HepG2 (cell line): Measurements from ENCODE around the gene ST6GALNAC2. TPM values are rescaled to one million over a fixed set of nuclear protein-coding genes. Genes with fewer than 3 reads are reported as not detected.

Experiments
- ATF7-NPFF ChIP-seq: sonication (generic); formaldehyde crosslinking; IDR thresholded peaks from 2 replicates; pipeline ENCODE4 v1.8.1; 2023; ENCODE audit warnings: mild to moderate bottlenecking, low read depth, missing genetic modification reagents, moderate library complexity
- CBFB ChIP-seq: sonication (generic); formaldehyde crosslinking; IDR thresholded peaks from 2 replicates; pipeline ENCODE4 v1.4.0; 2020; ENCODE audit warnings: missing genetic modification reagents
- CBX5 ChIP-seq: sonication (generic); formaldehyde crosslinking; IDR thresholded peaks from 2 replicates; pipeline ENCODE4 v1.4.0; 2020; ENCODE audit warnings: missing genetic modification reagents, borderline replicate concordance
- ETV5 ChIP-seq: IDR thresholded peaks from 2 replicates; pipeline ENCODE4 v1.6.1; 2018; ENCODE audit warnings: missing biosample characterization, missing genetic modification reagents, inconsistent platforms, borderline replicate concordance
- FIP1L1 ChIP-seq: fragments of 200-400 bp; formaldehyde crosslinking; IDR thresholded peaks from 2 replicates; pipeline ENCODE4 v1.6.1; 2018; ENCODE audit warnings: low read depth, mild to moderate bottlenecking, low read length, moderate library complexity, borderline replicate concordance; ENCODE audit not compliant: insufficient read depth
- HDAC2 ChIP-seq: sonication (generic); formaldehyde crosslinking; IDR thresholded peaks from 2 replicates; pipeline ENCODE4 v1.4.0; 2020; ENCODE audit warnings: missing genetic modification reagents
- HIVEP1 ChIP-seq: sonication (generic); formaldehyde crosslinking; IDR thresholded peaks from 2 replicates; pipeline ENCODE4 v1.4.0; 2020; ENCODE audit warnings: mild to moderate bottlenecking, missing genetic modification reagents
- HOXA3 ChIP-seq: sonication (generic); formaldehyde crosslinking; IDR thresholded peaks from 2 replicates; pipeline ENCODE4 v1.5.0; 2020; ENCODE audit warnings: missing genetic modification reagents
- HOXA5 ChIP-seq: sonication (generic); formaldehyde crosslinking; IDR thresholded peaks from 2 replicates; pipeline ENCODE4 v1.4.0; 2020; ENCODE audit warnings: missing genetic modification reagents
- KAT7 ChIP-seq: IDR thresholded peaks from 2 replicates; pipeline ENCODE4 v1.6.1; 2018; ENCODE audit warnings: borderline replicate concordance, missing compliant biosample characterization
- NFKB2 ChIP-seq: sonication (generic); formaldehyde crosslinking; IDR thresholded peaks from 2 replicates; pipeline ENCODE4 v1.4.0; 2020; ENCODE audit warnings: missing genetic modification reagents, borderline replicate concordance
- SKI ChIP-seq: fragments of 450-650 bp; IDR thresholded peaks from one replicate; pipeline ENCODE4 v1.6.1; 2018; ENCODE audit warnings: mild to moderate bottlenecking; ENCODE audit not compliant: partially characterized antibody
- SOX13 ChIP-seq, 3 experiments: fragments of 450-650 bp in 1 of 3; sonication (generic) in 1 of 3; formaldehyde crosslinking in 1 of 3; IDR thresholded peaks in 2 of 3; conservative IDR thresholded peaks in 1 of 3; 2 replicates each; pipeline versions ENCODE4 v1.5.0 to v1.6.1; 2016 to 2020; ENCODE audit warnings: antibody characterized with exemption in 1 of 3, mild to moderate bottlenecking in 1 of 3, missing compliant biosample characterization in 1 of 3, missing genetic modification reagents in 1 of 3, moderate library complexity in 1 of 3
- SP140L ChIP-seq: sonication (generic); formaldehyde crosslinking; IDR thresholded peaks from 2 replicates; pipeline ENCODE4 v1.4.0; 2020; ENCODE audit warnings: missing genetic modification reagents, borderline replicate concordance
- SP2 ChIP-seq: sonication (generic); formaldehyde crosslinking; IDR thresholded peaks from 2 replicates; pipeline ENCODE4 v1.5.1; 2020; ENCODE audit warnings: mild to moderate bottlenecking, missing genetic modification reagents
- ZNF773 ChIP-seq: sonication (generic); formaldehyde crosslinking; IDR thresholded peaks from 2 replicates; pipeline ENCODE4 v1.4.0; 2020; ENCODE audit warnings: missing genetic modification reagents, borderline replicate concordance
- ZNF792 ChIP-seq: IDR thresholded peaks from 2 replicates; pipeline ENCODE4 v1.6.1; 2016
- polyA plus RNA-seq, 8 experiments: library from polyadenylated mRNA; depleted of rRNA in 3 of 8; stranded (reverse) in 7 of 8; unstranded in 1 of 8; fragments of >200 nt; fragmentation: Illumina TruSeq in 4 of 8; extraction: Trizol in 4 of 8; gene quantifications; 2 replicates each; pipeline versions ENCODE4 v1.2.1 to v1.2.3, GENCODE V29; 2011 to 2016; ENCODE audit warnings: low read depth in 4 of 8, missing spikeins in 1 of 8, mixed read lengths in 1 of 8; ENCODE audit not compliant: insufficient read depth in 1 of 8
- total RNA-seq, 5 experiments: library from RNA; depleted of rRNA; stranded (reverse); fragments of >200 nt; fragmentation: Illumina TruSeq; extraction: Trizol; gene quantifications; 2 replicates each; pipeline ENCODE4 v1.2.3, GENCODE V29; 2016; ENCODE audit warnings: low read depth in 1 of 5
- TF ChIP-seq, protein P1 (sequence below): IDR thresholded peaks from 2 replicates; pipeline ENCODE4 v1.6.1; 2016; ENCODE audit warnings: missing compliant biosample characterization, missing genetic modification reagents, borderline replicate concordance
- TF ChIP-seq, protein P2 (sequence below): sonication (generic); formaldehyde crosslinking; IDR thresholded peaks from 2 replicates; pipeline ENCODE4 v1.8.1; 2023; ENCODE audit warnings: mild to moderate bottlenecking, inconsistent platforms, moderate library complexity, missing genetic modification reagents, borderline replicate concordance
- TF ChIP-seq, protein P3 (sequence below): IDR thresholded peaks from 2 replicates; pipeline ENCODE4 v1.6.1; 2016; ENCODE audit warnings: missing genetic modification reagents, missing compliant biosample characterization
- TF ChIP-seq, protein P4 (sequence below): sonication (generic); formaldehyde crosslinking; IDR thresholded peaks from 2 replicates; pipeline ENCODE4 v1.5.1; 2020; ENCODE audit warnings: missing genetic modification reagents, mild to moderate bottlenecking, borderline replicate concordance
- TF ChIP-seq, protein P5 (sequence below): sonication (generic); formaldehyde crosslinking; IDR thresholded peaks from 2 replicates; pipeline ENCODE4 v1.5.1; 2020; ENCODE audit warnings: mild to moderate bottlenecking, moderate library complexity, missing genetic modification reagents

The ST6GALNAC2 gene
- total and polyA plus RNA-seq, 2 of the 13 experiments (the other 11 are each of a cell fraction or from before 2014, with no cell fraction given): 0.12 to 0.49 TPM

DNA sequence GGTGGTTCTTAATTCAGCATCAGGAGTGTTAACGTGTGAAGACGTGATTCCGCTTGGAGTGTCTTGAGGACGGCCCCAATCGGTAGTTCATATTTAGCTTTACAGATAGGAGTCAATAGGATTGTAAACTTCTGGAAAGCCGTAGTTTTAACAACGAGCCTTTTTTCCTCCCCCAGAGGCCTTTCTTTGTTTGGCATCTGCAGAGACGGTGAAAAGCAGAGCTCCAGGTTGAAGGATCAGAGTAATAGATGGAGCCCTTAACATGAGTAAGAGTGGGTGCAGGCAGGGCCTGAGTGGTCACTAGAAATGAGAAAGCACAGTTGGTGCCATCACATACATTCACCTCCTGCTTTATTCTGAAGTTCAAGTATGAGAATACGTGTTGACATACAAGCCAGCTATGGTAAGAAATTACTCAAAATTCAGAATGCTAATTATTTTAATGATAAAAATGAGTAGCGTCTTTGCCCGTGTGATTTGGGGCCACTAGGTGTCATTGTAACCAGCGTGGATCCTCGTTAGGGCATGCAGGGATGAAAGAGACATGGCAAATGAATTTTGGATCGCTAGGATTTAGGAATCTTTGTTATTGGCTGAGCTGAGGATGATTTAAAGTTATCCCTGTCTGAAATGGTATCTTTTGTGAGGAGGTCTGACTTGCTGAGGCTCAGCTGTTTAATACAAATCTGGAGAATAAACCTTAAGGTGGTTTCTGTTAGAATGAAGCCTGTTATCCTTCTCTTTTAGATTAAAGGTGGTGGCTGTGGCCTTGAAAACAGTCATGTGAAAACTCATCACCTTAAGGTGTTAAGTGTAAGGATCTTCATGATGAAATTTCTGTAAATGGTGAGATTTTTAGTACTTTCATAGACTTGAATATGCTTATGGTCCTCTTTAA is 27.2 kb downstream of the ST6GALNAC2 start (continued):
- TF ChIP-seq, protein P1, sequence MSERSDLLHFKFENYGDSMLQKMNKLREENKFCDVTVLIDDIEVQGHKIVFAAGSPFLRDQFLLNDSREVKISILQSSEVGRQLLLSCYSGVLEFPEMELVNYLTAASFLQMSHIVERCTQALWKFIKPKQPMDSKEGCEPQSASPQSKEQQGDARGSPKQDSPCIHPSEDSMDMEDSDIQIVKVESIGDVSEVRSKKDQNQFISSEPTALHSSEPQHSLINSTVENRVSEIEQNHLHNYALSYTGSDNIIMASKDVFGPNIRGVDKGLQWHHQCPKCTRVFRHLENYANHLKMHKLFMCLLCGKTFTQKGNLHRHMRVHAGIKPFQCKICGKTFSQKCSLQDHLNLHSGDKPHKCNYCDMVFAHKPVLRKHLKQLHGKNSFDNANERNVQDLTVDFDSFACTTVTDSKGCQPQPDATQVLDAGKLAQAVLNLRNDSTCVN (CRISPR knock-in tag): no peak
- TF ChIP-seq ZNF792 (0 out of 2 replicates have a peak, but pooled peaks have one; percentile 41), KAT7 (CRISPR knock-in tag) (no peak), SKI (no peak), SP2 (CRISPR knock-in tag) (peak; percentile 5; the same call in 1 of the 2 replicates), ZNF773 (CRISPR knock-in tag) (no peak), HOXA5 (CRISPR knock-in tag) (no peak), HIVEP1 (CRISPR knock-in tag) (no peak), HOXA3 (no peak), CBFB (CRISPR knock-in tag) (no peak), NFKB2 (CRISPR knock-in tag) (no peak), ATF7-NPFF (CRISPR knock-in tag) (no peak), HDAC2 (no peak), CBX5 (CRISPR knock-in tag) (no peak), SOX13 (IDR thresholded peaks at IDR 0.05) (no peak), SOX13 (CRISPR knock-in tag; conservative IDR thresholded peaks at IDR 0.05 in 1 of 2, IDR thresholded peaks at IDR 0.05 in 1 of 2) (peak in 1 of 2 experiments; percentile 3; a peak in 1 of 4 replicates), FIP1L1 (no peak), ETV5 (0 out of 2 replicates have a peak, but pooled peaks have one; percentile 7), SP140L (no peak)
- TF ChIP-seq, protein P2, sequence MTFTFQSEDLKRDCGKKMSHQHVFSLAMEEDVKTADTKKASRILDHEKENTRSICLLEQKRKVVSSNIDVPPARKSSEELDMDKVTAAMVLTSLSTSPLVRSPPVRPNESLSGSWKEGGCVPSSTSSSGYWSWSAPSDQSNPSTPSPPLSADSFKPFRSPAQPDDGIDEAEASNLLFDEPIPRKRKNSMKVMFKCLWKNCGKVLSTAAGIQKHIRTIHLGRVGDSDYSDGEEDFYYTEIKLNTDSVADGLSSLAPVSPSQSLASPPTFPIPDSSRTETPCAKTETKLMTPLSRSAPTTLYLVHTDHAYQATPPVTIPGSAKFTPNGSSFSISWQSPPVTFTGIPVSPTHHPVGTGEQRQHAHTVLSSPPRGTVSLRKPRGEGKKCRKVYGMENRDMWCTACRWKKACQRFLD: no peak; the same call in 1 of the 2 replicates
- TF ChIP-seq, protein P3, sequence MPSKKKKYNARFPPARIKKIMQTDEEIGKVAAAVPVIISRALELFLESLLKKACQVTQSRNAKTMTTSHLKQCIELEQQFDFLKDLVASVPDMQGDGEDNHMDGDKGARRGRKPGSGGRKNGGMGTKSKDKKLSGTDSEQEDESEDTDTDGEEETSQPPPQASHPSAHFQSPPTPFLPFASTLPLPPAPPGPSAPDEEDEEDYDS (CRISPR knock-in tag): 0 out of 2 replicates have a peak, but pooled peaks have one; percentile 9
- TF ChIP-seq, protein P4, sequence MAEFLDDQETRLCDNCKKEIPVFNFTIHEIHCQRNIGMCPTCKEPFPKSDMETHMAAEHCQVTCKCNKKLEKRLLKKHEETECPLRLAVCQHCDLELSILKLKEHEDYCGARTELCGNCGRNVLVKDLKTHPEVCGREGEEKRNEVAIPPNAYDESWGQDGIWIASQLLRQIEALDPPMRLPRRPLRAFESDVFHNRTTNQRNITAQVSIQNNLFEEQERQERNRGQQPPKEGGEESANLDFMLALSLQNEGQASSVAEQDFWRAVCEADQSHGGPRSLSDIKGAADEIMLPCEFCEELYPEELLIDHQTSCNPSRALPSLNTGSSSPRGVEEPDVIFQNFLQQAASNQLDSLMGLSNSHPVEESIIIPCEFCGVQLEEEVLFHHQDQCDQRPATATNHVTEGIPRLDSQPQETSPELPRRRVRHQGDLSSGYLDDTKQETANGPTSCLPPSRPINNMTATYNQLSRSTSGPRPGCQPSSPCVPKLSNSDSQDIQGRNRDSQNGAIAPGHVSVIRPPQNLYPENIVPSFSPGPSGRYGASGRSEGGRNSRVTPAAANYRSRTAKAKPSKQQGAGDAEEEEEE (CRISPR knock-in tag): no peak
- TF ChIP-seq, protein P5, sequence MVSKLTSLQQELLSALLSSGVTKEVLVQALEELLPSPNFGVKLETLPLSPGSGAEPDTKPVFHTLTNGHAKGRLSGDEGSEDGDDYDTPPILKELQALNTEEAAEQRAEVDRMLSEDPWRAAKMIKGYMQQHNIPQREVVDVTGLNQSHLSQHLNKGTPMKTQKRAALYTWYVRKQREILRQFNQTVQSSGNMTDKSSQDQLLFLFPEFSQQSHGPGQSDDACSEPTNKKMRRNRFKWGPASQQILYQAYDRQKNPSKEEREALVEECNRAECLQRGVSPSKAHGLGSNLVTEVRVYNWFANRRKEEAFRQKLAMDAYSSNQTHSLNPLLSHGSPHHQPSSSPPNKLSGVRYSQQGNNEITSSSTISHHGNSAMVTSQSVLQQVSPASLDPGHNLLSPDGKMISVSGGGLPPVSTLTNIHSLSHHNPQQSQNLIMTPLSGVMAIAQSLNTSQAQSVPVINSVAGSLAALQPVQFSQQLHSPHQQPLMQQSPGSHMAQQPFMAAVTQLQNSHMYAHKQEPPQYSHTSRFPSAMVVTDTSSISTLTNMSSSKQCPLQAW (CRISPR knock-in tag): no peak
